H9 (cell line): Measurements from ENCODE around the gene POFUT2. TPM values are rescaled to one million over a fixed set of nuclear protein-coding genes. Genes with fewer than 3 reads are reported as not detected.

Source experiments
- DNase-seq: peaks from one replicate; pipeline ENCODE4 v3.0.0-alpha.2; 2017
- H2AFZ ChIP-seq: one replicate; pipeline ENCODE4 v1.6.1; 2013; ENCODE audit warnings: mild to moderate bottlenecking, low read length, control low read depth, moderate library complexity
- H2AK5ac ChIP-seq: 2 replicates; pipeline ENCODE4 v1.6.1; 2013; ENCODE audit warnings: low read length, control low read depth, mixed read lengths; ENCODE audit not compliant: insufficient read length
- H2BK120ac ChIP-seq: one replicate; pipeline ENCODE4 v1.6.1; 2013; ENCODE audit warnings: low read depth, mild to moderate bottlenecking, low read length, control low read depth, inconsistent platforms; ENCODE audit not compliant: poor library complexity, severe bottlenecking
- H2BK12ac ChIP-seq: 2 replicates; pipeline ENCODE4 v1.6.1; 2013; ENCODE audit warnings: low read length, control low read depth, mixed read lengths, low read depth; ENCODE audit not compliant: insufficient read length
- H2BK15ac ChIP-seq: 2 replicates; pipeline ENCODE4 v1.6.1; 2013; ENCODE audit warnings: low read depth, low read length, control low read depth
- H2BK20ac ChIP-seq: one replicate; pipeline ENCODE4 v1.6.1; 2013; ENCODE audit warnings: low read depth, mild to moderate bottlenecking, low read length, control low read depth, inconsistent platforms; ENCODE audit not compliant: poor library complexity, severe bottlenecking
- H2BK5ac ChIP-seq: 2 replicates; pipeline ENCODE4 v1.6.1; 2013; ENCODE audit warnings: low read length, control low read depth, mixed read lengths; ENCODE audit not compliant: insufficient read length
- H3K14ac ChIP-seq: 2 replicates; pipeline ENCODE4 v1.6.1; 2013; ENCODE audit warnings: low read length, control low read depth; ENCODE audit not compliant: insufficient read depth
- H3K18ac ChIP-seq: 2 replicates; pipeline ENCODE4 v1.6.1; 2013; ENCODE audit warnings: low read depth, mild to moderate bottlenecking, mixed read lengths, low read length, control low read depth; ENCODE audit not compliant: insufficient read length
- H3K23ac ChIP-seq: 2 replicates; pipeline ENCODE4 v1.6.1; 2013; ENCODE audit warnings: low read length, control low read depth, mixed read lengths, low read depth; ENCODE audit not compliant: insufficient read length
- H3K23me2 ChIP-seq: 2 replicates; pipeline ENCODE4 v1.6.1; 2013; ENCODE audit warnings: low read depth, mild to moderate bottlenecking, mixed read lengths, low read length, control low read depth; ENCODE audit not compliant: insufficient read length, poor library complexity, severe bottlenecking
- H3K27ac ChIP-seq: 2 replicates; pipeline ENCODE4 v1.5.1; 2013; ENCODE audit warnings: low read length, control low read depth, mixed read lengths, low read depth; ENCODE audit not compliant: insufficient read length
- H3K27me3 ChIP-seq: 2 replicates; pipeline ENCODE4 v1.6.1; 2013; ENCODE audit warnings: low read length, control low read depth, inconsistent platforms; ENCODE audit not compliant: insufficient read depth
- H3K4ac ChIP-seq: 2 replicates; pipeline ENCODE4 v1.6.1; 2013; ENCODE audit warnings: low read depth, mild to moderate bottlenecking, control low read depth, inconsistent platforms, low read length, moderate library complexity
- H3K4me1 ChIP-seq: 2 replicates; pipeline ENCODE4 v1.6.1; 2013; ENCODE audit warnings: low read length, control low read depth, inconsistent platforms; ENCODE audit not compliant: insufficient read depth
- H3K4me2 ChIP-seq: 2 replicates; pipeline ENCODE4 v1.6.1; 2013; ENCODE audit warnings: low read length, control low read depth, mixed read lengths; ENCODE audit not compliant: insufficient read length, insufficient read depth
- H3K56ac ChIP-seq: 2 replicates; pipeline ENCODE4 v1.6.1; 2013; ENCODE audit warnings: low read depth, mild to moderate bottlenecking, mixed read lengths, low read length, control low read depth; ENCODE audit not compliant: insufficient read length
- H3K79me1 ChIP-seq: 2 replicates; pipeline ENCODE4 v1.6.1; 2013; ENCODE audit warnings: low read depth, mild to moderate bottlenecking, moderate library complexity, low read length, control low read depth, inconsistent platforms; ENCODE audit not compliant: insufficient read depth, poor library complexity, severe bottlenecking
- H3K79me2 ChIP-seq: 2 replicates; pipeline ENCODE4 v1.6.1; 2013; ENCODE audit warnings: low read length, control low read depth, inconsistent platforms; ENCODE audit not compliant: insufficient read depth
- H3K9ac ChIP-seq: 2 replicates; pipeline ENCODE4 v1.6.1; 2013; ENCODE audit warnings: low read length, control low read depth, mixed read lengths; ENCODE audit not compliant: insufficient read length; ENCODE audit errors: extremely low read depth
- H3K9me3 ChIP-seq: one replicate; pipeline ENCODE4 v1.6.1; 2013; ENCODE audit warnings: low read depth, low read length, inconsistent platforms; ENCODE audit not compliant: control insufficient read depth
- H3T11ph ChIP-seq: one replicate; pipeline ENCODE4 v1.6.1; 2013; ENCODE audit warnings: mild to moderate bottlenecking, low read length, control low read depth, inconsistent platforms
- H4K20me1 ChIP-seq: one replicate; pipeline ENCODE4 v1.6.1; 2013; ENCODE audit not compliant: control insufficient read depth, insufficient read length, insufficient read depth
- H4K5ac ChIP-seq: 2 replicates; pipeline ENCODE4 v1.6.1; 2013; ENCODE audit warnings: low read depth, mild to moderate bottlenecking, mixed read lengths, low read length, control low read depth; ENCODE audit not compliant: insufficient read length
- H4K8ac ChIP-seq: replicated peaks from 2 replicates; pipeline ENCODE4 v1.6.1; 2013; ENCODE audit warnings: low read length, control low read depth, mixed read lengths, low read depth; ENCODE audit not compliant: insufficient read length
- H4K91ac ChIP-seq: 2 replicates; pipeline ENCODE4 v1.6.1; 2013; ENCODE audit warnings: low read depth, mild to moderate bottlenecking, moderate library complexity, mixed read lengths, low read length, control low read depth; ENCODE audit not compliant: insufficient read length
- H3K27ac Mint-ChIP-seq, 3 experiments: 2 replicates in 2 of 3; 3 replicates in 1 of 3; pipeline ENCODE4 v1.8.0; 2020 to 2021; ENCODE audit warnings: mixed read lengths in 3 of 3, mild to moderate bottlenecking in 1 of 3, moderate library complexity in 1 of 3
- H3K27me3 Mint-ChIP-seq: 2 replicates; pipeline ENCODE4 v1.8.0; 2021; ENCODE audit warnings: low read depth, mild to moderate bottlenecking, moderate library complexity, mixed read lengths
- H3K36me3 Mint-ChIP-seq, 3 experiments: 2 replicates in 2 of 3; 3 replicates in 1 of 3; pipeline ENCODE4 v1.8.0; 2020 to 2021; ENCODE audit warnings: low read depth in 3 of 3, mixed read lengths in 3 of 3; ENCODE audit not compliant: insufficient read depth in 1 of 3
- H3K4me1 Mint-ChIP-seq, 2 experiments: 2 replicates each; pipeline ENCODE4 v1.8.0; 2020; ENCODE audit warnings: mixed read lengths in 2 of 2
- H3K4me3 Mint-ChIP-seq, 2 experiments: 2 replicates in 1 of 2; 3 replicates in 1 of 2; pipeline ENCODE4 v1.8.0; 2020 to 2021; ENCODE audit warnings: mild to moderate bottlenecking in 2 of 2, mixed read lengths in 2 of 2, moderate library complexity in 1 of 2
- H3K9me3 Mint-ChIP-seq, 2 experiments: 2 replicates in 1 of 2; 3 replicates in 1 of 2; pipeline ENCODE4 v1.8.0; 2020; ENCODE audit warnings: mild to moderate bottlenecking in 2 of 2, mixed read lengths in 2 of 2, moderate library complexity in 1 of 2
- WGBS: extraction: QIAGEN DNeasy Blood & Tissue Kit; methylation state at CpG from one replicate; pipeline ENCODE4 v1.1.7; 2013; ENCODE audit warnings: missing lambda C conversion rate, low lambda C conversion rate, mixed read lengths; ENCODE audit not compliant: insufficient read length; ENCODE audit errors: extremely low coverage; 5-methylcytosine and 5-hydroxymethylcytosine counted together
- total RNA-seq: library from RNA; stranded (reverse); gene quantifications from 2 replicates; pipeline ENCODE4 v1.2.1, GENCODE V29; 2021
- TF ChIP-seq, protein P1 (sequence below): fragments of 200-600 bp; sonication (generic); conservative IDR thresholded peaks from 3 replicates; pipeline ENCODE4 v1.8.0; 2021; ENCODE audit warnings: antibody characterized with exemption, mild to moderate bottlenecking

Gene POFUT2
- total RNA-seq, 1 experiment from 2014 or later: 34.8 TPM

DNA sequence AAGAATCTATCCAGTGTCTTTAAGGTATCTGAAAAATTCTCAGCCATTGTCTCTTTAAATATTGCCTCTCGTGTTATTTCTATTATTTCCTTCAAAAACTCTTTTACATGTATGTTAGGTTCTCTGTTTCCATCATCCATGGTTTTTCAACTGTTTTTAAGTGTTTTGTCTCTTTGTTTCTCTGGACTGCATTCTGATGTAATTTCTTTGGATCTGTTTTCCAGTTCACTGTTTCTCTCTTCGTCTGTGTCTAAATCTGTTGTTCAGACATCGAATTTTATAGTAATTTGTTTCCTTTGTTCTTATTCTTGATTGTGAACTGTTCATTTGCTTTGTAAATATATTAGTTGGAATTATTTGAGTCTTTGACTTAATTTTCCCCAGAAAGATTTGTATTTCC, 44.1 kb downstream of the POFUT2 start:
- Mint-ChIP-seq H3K9me3 (peaks cover 30 to 31% of the 10 kb centered on the region in 2 experiments), H3K27me3 (peaks cover 15% of the 10 kb centered on the region), H3K27ac (no peak overlapping the region), H3K4me3 (no peak overlapping the region), H3K4me1 (peaks cover 8 to 9% of the 10 kb centered on the region in 2 experiments), H3K36me3 (peaks cover 0 to 18% (median 5%) of the 10 kb centered on the region in 3 experiments; a peak in 4 of 7 replicates)
- H3K4me2 ChIP-seq: no peak overlapping the region
- H3K14ac ChIP-seq: no peak overlapping the region
- no peak overlapping the region for H4K5ac ChIP-seq
- H3K9me3 ChIP-seq: no peaks in the 10 kb centered on the region
- H3K9ac ChIP-seq: no peak overlapping the region
- H3K27me3 ChIP-seq: no peaks in the 10 kb centered on the region
- H2BK12ac ChIP-seq: no peak overlapping the region
- H2AK5ac ChIP-seq: no peak overlapping the region
- peaks cover under 1% of the 10 kb centered on the region for H3K23me2 ChIP-seq
- no peak overlapping the region for H2AFZ ChIP-seq
- H4K8ac ChIP-seq: no peak overlapping the region
- no peak overlapping the region for H4K91ac ChIP-seq
- no peak overlapping the region for H3T11ph ChIP-seq
- H3K27ac ChIP-seq: no peak overlapping the region
- no peaks in the 10 kb centered on the region for H4K20me1 ChIP-seq
- no peak overlapping the region for H2BK120ac ChIP-seq
- no peak for DNase-seq
- no peak overlapping the region for H3K56ac ChIP-seq
- no peak overlapping the region for H2BK15ac ChIP-seq
- H2BK20ac ChIP-seq: no peak overlapping the region
- TF ChIP-seq, protein P1, sequence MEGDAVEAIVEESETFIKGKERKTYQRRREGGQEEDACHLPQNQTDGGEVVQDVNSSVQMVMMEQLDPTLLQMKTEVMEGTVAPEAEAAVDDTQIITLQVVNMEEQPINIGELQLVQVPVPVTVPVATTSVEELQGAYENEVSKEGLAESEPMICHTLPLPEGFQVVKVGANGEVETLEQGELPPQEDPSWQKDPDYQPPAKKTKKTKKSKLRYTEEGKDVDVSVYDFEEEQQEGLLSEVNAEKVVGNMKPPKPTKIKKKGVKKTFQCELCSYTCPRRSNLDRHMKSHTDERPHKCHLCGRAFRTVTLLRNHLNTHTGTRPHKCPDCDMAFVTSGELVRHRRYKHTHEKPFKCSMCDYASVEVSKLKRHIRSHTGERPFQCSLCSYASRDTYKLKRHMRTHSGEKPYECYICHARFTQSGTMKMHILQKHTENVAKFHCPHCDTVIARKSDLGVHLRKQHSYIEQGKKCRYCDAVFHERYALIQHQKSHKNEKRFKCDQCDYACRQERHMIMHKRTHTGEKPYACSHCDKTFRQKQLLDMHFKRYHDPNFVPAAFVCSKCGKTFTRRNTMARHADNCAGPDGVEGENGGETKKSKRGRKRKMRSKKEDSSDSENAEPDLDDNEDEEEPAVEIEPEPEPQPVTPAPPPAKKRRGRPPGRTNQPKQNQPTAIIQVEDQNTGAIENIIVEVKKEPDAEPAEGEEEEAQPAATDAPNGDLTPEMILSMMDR: no peak
- no peak overlapping the region for H3K23ac ChIP-seq
- no peaks in the 10 kb centered on the region for H3K79me2 ChIP-seq
- H3K79me1 ChIP-seq: no peaks in the 10 kb centered on the region
- no peak overlapping the region for H3K4ac ChIP-seq
- no CpG with 5 or more reads among the region's 3 CpGs for WGBS
- H3K4me1 ChIP-seq: no peaks in the 10 kb centered on the region
- no peak overlapping the region for H3K18ac ChIP-seq
- no peak overlapping the region for H2BK5ac ChIP-seq
